H1 (cell line): Measurements from ENCODE around the gene ZNF286A. TPM values are rescaled to one million over a fixed set of nuclear protein-coding genes. Genes with fewer than 3 reads are reported as not detected.
"Not testable (repeated sequence)": the region's sequence is repeated elsewhere in the genome, so short reads cannot be mapped to it uniquely, and the experiment has no call there.

Source experiments
- CTCF ChIA-PET: fragments of 300-600 bp; sonication (Branson Sonifier 250); formaldehyde crosslinking; loops from one replicate; lab custom pipeline; 2021; ENCODE audit not compliant: partially characterized antibody; lab: Charles Lee
- POLR2A ChIA-PET: fragments of 300-600 bp; sonication (Branson Sonifier 250); formaldehyde crosslinking; loops from one replicate; lab custom pipeline; 2021; ENCODE audit warnings: inconsistent platforms; ENCODE audit not compliant: partially characterized antibody; lab: Charles Lee
- DNase-seq, 2 experiments: peaks; one replicate each; pipeline versions ENCODE4 v3.0.0 to v3.0.0-alpha.2; 2010 to 2022; ENCODE audit warnings: low spot score in 2 of 2, low read depth in 1 of 2, mixed read lengths in 1 of 2
- FAIRE-seq: peaks from 2 replicates; lab custom pipeline; 2011; peaks lifted over from hg19 to GRCh38; lab: Jason Lieb, UNC
- H2AFZ ChIP-seq: 2 replicates; pipeline ENCODE4 v1.8.1; 2012; ENCODE audit warnings: low read length, inconsistent platforms
- H2AK5ac ChIP-seq: 2 replicates; pipeline ENCODE4 v1.6.1; 2013; ENCODE audit warnings: low read depth, low read length
- H2BK120ac ChIP-seq: replicated peaks from 2 replicates; pipeline ENCODE3; 2013; ENCODE audit warnings: low read depth, low read length, inconsistent platforms
- H2BK12ac ChIP-seq: 2 replicates; pipeline ENCODE4 v1.6.1; 2013; ENCODE audit warnings: low read depth, low read length
- H2BK15ac ChIP-seq: 2 replicates; pipeline ENCODE4 v1.6.1; 2013; ENCODE audit warnings: low read length
- H2BK20ac ChIP-seq: 2 replicates; pipeline ENCODE4 v1.6.1; 2013; ENCODE audit warnings: low read length
- H2BK5ac ChIP-seq: 2 replicates; pipeline ENCODE4 v1.6.1; 2013; ENCODE audit warnings: low read depth, low read length
- H3K14ac ChIP-seq: 2 replicates; pipeline ENCODE4 v1.6.1; 2013; ENCODE audit warnings: inconsistent platforms; ENCODE audit not compliant: insufficient read length
- H3K18ac ChIP-seq: 2 replicates; pipeline ENCODE4 v1.6.1; 2013; ENCODE audit warnings: low read length; ENCODE audit errors: extremely low read depth
- H3K23ac ChIP-seq: 2 replicates; pipeline ENCODE4 v1.6.1; 2013; ENCODE audit warnings: inconsistent platforms; ENCODE audit not compliant: insufficient read length
- H3K23me2 ChIP-seq: 2 replicates; pipeline ENCODE4 v1.6.1; 2013; ENCODE audit warnings: low read depth, low read length
- H3K27ac ChIP-seq: 2 replicates; pipeline ENCODE4 v1.6.1; 2011; ENCODE audit warnings: low read depth, low read length, inconsistent platforms
- H3K27me3 ChIP-seq, 4 experiments: replicated peaks in 1 of 4; 1 replicate in 1 of 4; 2 replicates in 3 of 4; pipeline versions ENCODE4 v1.6.1 to v1.8.1; 2011 to 2013; ENCODE audit warnings: low read length in 3 of 4, mild to moderate bottlenecking in 3 of 4, inconsistent platforms in 2 of 4, mixed read lengths in 2 of 4, moderate library complexity in 1 of 4; ENCODE audit not compliant: control insufficient read depth in 3 of 4, insufficient read depth in 3 of 4; ENCODE audit errors: extremely low read depth in 1 of 4
- H3K36me3 ChIP-seq, 4 experiments: 2 replicates each; pipeline versions ENCODE4 v1.6.1 to v1.8.1; 2011 to 2013; ENCODE audit warnings: mild to moderate bottlenecking in 4 of 4, low read length in 3 of 4, moderate library complexity in 2 of 4, control low read depth in 1 of 4, inconsistent platforms in 1 of 4; ENCODE audit not compliant: insufficient read depth in 4 of 4, control insufficient read depth in 2 of 4
- H3K4ac ChIP-seq: replicated peaks from 2 replicates; pipeline ENCODE3; 2013; ENCODE audit warnings: low read length, low read depth, mixed read lengths, inconsistent platforms; ENCODE audit not compliant: insufficient read length
- H3K4me1 ChIP-seq, 4 experiments: replicated peaks in 1 of 4; 1 replicate in 1 of 4; 2 replicates in 3 of 4; pipeline versions ENCODE4 v1.6.1 to v1.8.1; 2011 to 2013; ENCODE audit warnings: low read length in 3 of 4, inconsistent platforms in 2 of 4, mixed read lengths in 1 of 4; ENCODE audit not compliant: insufficient read depth in 4 of 4, control insufficient read depth in 3 of 4
- H3K4me2 ChIP-seq, 2 experiments: 2 replicates each; pipeline versions ENCODE4 v1.6.1 to v1.8.1; 2011 to 2013; ENCODE audit warnings: low read depth in 2 of 2, low read length in 2 of 2, control low read depth in 1 of 2, inconsistent platforms in 1 of 2, mild to moderate bottlenecking in 1 of 2; ENCODE audit not compliant: insufficient read depth in 1 of 2
- H3K4me3 ChIP-seq, 4 experiments: fragments of 200-600, 300-600 bp in 1 of 4; sonication (generic), shearing (Covaris generic), sonication (Bioruptor Twin) in 1 of 4; 2 replicates each; pipeline versions ENCODE4 v1.5.1 to v1.8.1; 2011 to 2016; ENCODE audit warnings: low read length in 4 of 4, low read depth in 3 of 4, control low read depth in 2 of 4, inconsistent platforms in 2 of 4, mild to moderate bottlenecking in 2 of 4, mixed read lengths in 1 of 4, moderate library complexity in 1 of 4; ENCODE audit not compliant: insufficient read depth in 2 of 4; ENCODE audit errors: extremely low read depth in 1 of 4
- H3K56ac ChIP-seq: replicated peaks from 2 replicates; pipeline ENCODE3; 2013; ENCODE audit warnings: low read depth, mild to moderate bottlenecking, mixed read lengths, low read length, inconsistent platforms; ENCODE audit not compliant: insufficient read length
- H3K79me1 ChIP-seq: 2 replicates; pipeline ENCODE4 v1.6.1; 2013; ENCODE audit warnings: low read depth, low read length, control low read depth
- H3K79me2 ChIP-seq, 2 experiments: 2 replicates each; pipeline versions ENCODE4 v1.6.1 to v1.8.1; 2012 to 2013; ENCODE audit warnings: low read length in 2 of 2, mild to moderate bottlenecking in 2 of 2, inconsistent platforms in 1 of 2; ENCODE audit not compliant: insufficient read depth in 2 of 2, control insufficient read depth in 1 of 2
- H3K9ac ChIP-seq, 4 experiments: replicated peaks in 1 of 4; 1 replicate in 1 of 4; 2 replicates in 3 of 4; pipeline versions ENCODE4 v1.6.1 to v1.8.1; 2011 to 2013; ENCODE audit warnings: low read depth in 3 of 4, low read length in 3 of 4, control low read depth in 2 of 4, mild to moderate bottlenecking in 2 of 4, moderate library complexity in 2 of 4, inconsistent platforms in 1 of 4; ENCODE audit errors: extremely low read depth in 1 of 4
- H3K9me3 ChIP-seq, 2 experiments: 2 replicates each; pipeline versions ENCODE4 v1.6.1 to v1.8.1; 2012 to 2013; ENCODE audit warnings: mild to moderate bottlenecking in 2 of 2, moderate library complexity in 2 of 2, control low read depth in 1 of 2, inconsistent platforms in 1 of 2, low read depth in 1 of 2, low read length in 1 of 2, mixed read lengths in 1 of 2; ENCODE audit not compliant: insufficient read depth in 2 of 2
- H4K20me1 ChIP-seq, 2 experiments: replicated peaks in 1 of 2; 2 replicates each; pipeline versions ENCODE3 to v1.8.1; 2011 to 2013; ENCODE audit warnings: inconsistent platforms in 2 of 2, low read length in 2 of 2, mild to moderate bottlenecking in 1 of 2; ENCODE audit not compliant: insufficient read depth in 2 of 2, control insufficient read depth in 1 of 2
- H4K5ac ChIP-seq: 2 replicates; pipeline ENCODE4 v1.6.1; 2013; ENCODE audit warnings: low read length, low read depth, mixed read lengths, inconsistent platforms; ENCODE audit not compliant: insufficient read length
- H4K8ac ChIP-seq: 2 replicates; pipeline ENCODE4 v1.8.0; 2013; ENCODE audit warnings: mild to moderate bottlenecking, moderate library complexity, low read length, inconsistent platforms; ENCODE audit not compliant: insufficient read depth; ENCODE audit errors: extremely low read depth
- H4K91ac ChIP-seq: replicated peaks from 2 replicates; pipeline ENCODE3; 2013; ENCODE audit warnings: low read length, mixed read lengths, inconsistent platforms; ENCODE audit not compliant: insufficient read length
- WGBS, 2 experiments: shearing (Covaris generic) in 1 of 2; methylation state at CpG; one replicate each; pipeline versions ENCODE4 v1.1.6 to v1.1.7; 2013 to 2015; ENCODE audit warnings: low lambda C conversion rate in 2 of 2, mixed read lengths in 2 of 2, inconsistent platforms in 1 of 2, low coverage in 1 of 2, missing lambda C conversion rate in 1 of 2; ENCODE audit not compliant: insufficient replicate concordance in 2 of 2, insufficient coverage in 1 of 2, insufficient read length in 1 of 2; ENCODE audit errors: extremely low coverage in 1 of 2, missing lambda C conversion rate in 1 of 2; 5-methylcytosine and 5-hydroxymethylcytosine counted together
- polyA plus RNA-seq, 7 experiments: library from polyadenylated mRNA; depleted of rRNA in 3 of 7; stranded (reverse) in 5 of 7; unstranded in 2 of 7; fragments of >200 nt in 5 of 7; fragments of 200-250 nt in 2 of 7; gene quantifications; 1 replicate in 5 of 7; 2 replicates in 1 of 7; 4 replicates in 1 of 7; pipeline versions ENCODE4 v1.2.1 to v1.2.3, GENCODE V29; 2011 to 2013; ENCODE audit warnings: missing spikeins in 2 of 7, mixed read lengths in 2 of 7
- total RNA-seq: library from RNA; stranded (reverse); fragmentation: NEBNext Ultra II Directional; extraction: Animal tissue kit (Norgen Biotek cat#: 25700); gene quantifications from 2 replicates; pipeline ENCODE4 v1.2.1, GENCODE V29; 2021

ZNF286A gene
- total and polyA plus RNA-seq, 2 of the 8 experiments (the other 6 are each of a cell fraction or from before 2014, with no cell fraction given), result 18.2 to 100.0 TPM

GRCh38 chr17:15730535-15730934 lies 31.0 kb downstream of the ZNF286A start:
- H3K4ac ChIP-seq, H3K14ac ChIP-seq, H3K4me1 ChIP-seq, H3K56ac ChIP-seq, H4K20me1 ChIP-seq, H4K91ac ChIP-seq, H2BK120ac ChIP-seq, POLR2A ChIA-PET, H3K23me2 ChIP-seq, H3K18ac ChIP-seq, H3K9ac ChIP-seq, H3K27me3 ChIP-seq, H3K23ac ChIP-seq, H2BK12ac ChIP-seq, H2BK5ac ChIP-seq, H2AFZ ChIP-seq, H2AK5ac ChIP-seq, H3K79me1 ChIP-seq, H2BK20ac ChIP-seq, H3K9me3 ChIP-seq, H3K4me2 ChIP-seq, H3K27ac ChIP-seq, H2BK15ac ChIP-seq, H4K8ac ChIP-seq, H3K79me2 ChIP-seq, DNase-seq, H4K5ac ChIP-seq, CTCF ChIA-PET, H3K36me3 ChIP-seq, H3K4me3 ChIP-seq, FAIRE-seq: not testable (repeated sequence)
- WGBS, 2 experiments, result 87% methylated on average over 7 of the region's 14 CpGs; no CpG with 5 or more reads in 1 of the 2 experiments

- POLR2A ChIA-PET, H3K9ac ChIP-seq: not testable (repeated sequence)
Measured at GRCh38 chr17:15731900-15732299, 32.3 kb downstream of the ZNF286A start, which contains the start of gene TBC1D26. TSS of gene TBC1D26 (plus strand) at chr17:15732283. CDS start at chr17:15735349, 3,066 bp downstream.

More at GRCh38 chr17:15731900-15732299, 32.3 kb downstream of the ZNF286A start, which contains the start of gene TBC1D26:
- H4K8ac ChIP-seq, H4K5ac ChIP-seq, H3K79me1 ChIP-seq, CTCF ChIA-PET, H4K20me1 ChIP-seq, H4K91ac ChIP-seq, H3K79me2 ChIP-seq, H3K14ac ChIP-seq, H3K18ac ChIP-seq, H3K23me2 ChIP-seq, H3K9me3 ChIP-seq, H2BK120ac ChIP-seq, H3K4ac ChIP-seq, H2BK5ac ChIP-seq, H2BK15ac ChIP-seq, H2AFZ ChIP-seq, H2BK12ac ChIP-seq, H2AK5ac ChIP-seq, DNase-seq, H3K27me3 ChIP-seq, H3K4me2 ChIP-seq, H3K4me1 ChIP-seq, FAIRE-seq, H3K4me3 ChIP-seq, H3K56ac ChIP-seq, H2BK20ac ChIP-seq, H3K36me3 ChIP-seq, H3K23ac ChIP-seq, H3K27ac ChIP-seq: not testable (repeated sequence)
- WGBS, 2 experiments, result 81% methylated on average over 8 of the region's 10 CpGs; no CpG with 5 or more reads in 1 of the 2 experiments
